Measurements from ENCODE around the gene ROR1. TPM values are rescaled to one million over a fixed set of nuclear protein-coding genes. Genes with fewer than 3 reads are reported as not detected.

ROR1 gene
- total RNA-seq, 1 experiment from 2014 or later: 19.0 TPM

DNA sequence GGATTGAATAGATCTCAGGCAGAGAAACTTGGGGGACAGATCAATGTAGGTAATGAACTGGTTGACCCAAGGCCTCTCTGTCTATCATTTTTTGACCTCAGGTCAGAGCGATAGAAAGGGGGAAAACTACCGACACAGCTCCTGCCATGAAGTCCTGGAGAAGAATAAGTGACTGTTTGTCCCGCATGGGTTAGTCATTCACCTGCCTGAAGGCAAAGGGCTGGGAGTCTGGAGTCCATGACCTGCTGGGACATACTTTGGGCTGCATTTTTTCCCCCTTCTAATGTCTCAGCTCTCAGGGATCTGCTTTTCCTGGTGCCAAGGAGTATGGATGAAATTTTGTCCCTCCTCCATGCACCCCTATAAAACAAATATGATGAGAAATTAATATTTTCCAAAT is 1.6 kb upstream of the ROR1 start:
- no peak overlapping the region for H3K4me3 ChIP-seq
- no peaks in the 10 kb centered on the region for H3K9me3 ChIP-seq (ENCODE audit: insufficient read depth, low read depth)
- ChIA-PET CTCF (interaction anchor here (2.0 kb wide), 1 partner anchor 80 kb away, joined by 11 read pairs; no protein-coding TSS in a partner anchor), POLR2A (ENCODE audit: unreplicated experiment) (no interaction called here)
- H3K4me1 ChIP-seq (replicated peaks; ENCODE audit: insufficient read depth): peaks cover 39% of the 10 kb centered on the region
- H3F3A ChIP-seq (ENCODE audit: insufficient read depth, low read depth): peaks cover 32% of the 10 kb centered on the region; the same call in 1 of the 2 replicates
- H3K4me2 ChIP-seq: peak overlapping the region; percentile 80
- BruUV-seq (replicated peaks): no TSS peak
- no peaks in the 10 kb centered on the region for H3K36me3 ChIP-seq (ENCODE audit: low read depth)
- no peaks in the 10 kb centered on the region for H4K20me1 ChIP-seq (ENCODE audit: insufficient read depth)
- H3K79me2 ChIP-seq (ENCODE audit: low read depth): peaks cover 31% of the 10 kb centered on the region
- DNase-seq: peak; percentile 34 to 87
- no peaks in the 10 kb centered on the region for H3K27me3 ChIP-seq (ENCODE audit: insufficient read depth, low read depth)
- peak overlapping the region; percentile 60 for H3K27ac ChIP-seq
- H2AFZ ChIP-seq: no peak overlapping the region
- no peaks in the 10 kb centered on the region for H3K9me2 ChIP-seq (ENCODE audit: insufficient read depth)
- intact Hi-C loops (cut with micrococcal nuclease; ENCODE audit: unreplicated experiment): loop anchor here (2.0 to 10.0 kb wide), 4 partner anchors 79 to 393 kb away; no protein-coding TSS in a partner anchor
- TF ChIP-seq, protein P1, sequence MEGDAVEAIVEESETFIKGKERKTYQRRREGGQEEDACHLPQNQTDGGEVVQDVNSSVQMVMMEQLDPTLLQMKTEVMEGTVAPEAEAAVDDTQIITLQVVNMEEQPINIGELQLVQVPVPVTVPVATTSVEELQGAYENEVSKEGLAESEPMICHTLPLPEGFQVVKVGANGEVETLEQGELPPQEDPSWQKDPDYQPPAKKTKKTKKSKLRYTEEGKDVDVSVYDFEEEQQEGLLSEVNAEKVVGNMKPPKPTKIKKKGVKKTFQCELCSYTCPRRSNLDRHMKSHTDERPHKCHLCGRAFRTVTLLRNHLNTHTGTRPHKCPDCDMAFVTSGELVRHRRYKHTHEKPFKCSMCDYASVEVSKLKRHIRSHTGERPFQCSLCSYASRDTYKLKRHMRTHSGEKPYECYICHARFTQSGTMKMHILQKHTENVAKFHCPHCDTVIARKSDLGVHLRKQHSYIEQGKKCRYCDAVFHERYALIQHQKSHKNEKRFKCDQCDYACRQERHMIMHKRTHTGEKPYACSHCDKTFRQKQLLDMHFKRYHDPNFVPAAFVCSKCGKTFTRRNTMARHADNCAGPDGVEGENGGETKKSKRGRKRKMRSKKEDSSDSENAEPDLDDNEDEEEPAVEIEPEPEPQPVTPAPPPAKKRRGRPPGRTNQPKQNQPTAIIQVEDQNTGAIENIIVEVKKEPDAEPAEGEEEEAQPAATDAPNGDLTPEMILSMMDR (conservative IDR thresholded peaks at IDR 0.05): no peak
- no peak for TF ChIP-seq EZH2 (IDR thresholded peaks at IDR 0.05; ENCODE audit: low read depth)

DNA sequence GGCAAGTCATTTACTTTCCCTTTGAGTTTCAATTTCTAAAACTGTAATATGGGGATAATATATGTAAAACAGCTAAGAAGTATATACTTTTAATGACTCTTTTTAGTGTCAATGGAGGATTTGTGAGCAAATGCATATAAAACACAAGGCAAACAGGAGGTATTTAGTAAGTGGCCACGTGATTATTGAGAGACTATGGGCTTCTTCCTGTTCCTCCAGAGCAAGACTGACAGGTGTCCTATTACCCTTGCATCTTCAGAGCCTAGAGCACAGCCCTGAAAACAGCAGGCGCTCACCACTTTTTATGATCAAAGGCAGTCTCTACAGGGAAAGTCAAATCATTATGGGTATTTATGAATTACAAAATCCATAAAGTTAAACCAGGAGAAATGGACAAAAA is 941 bp upstream of the ROR1 start:
- H3F3A ChIP-seq (ENCODE audit: insufficient read depth, low read depth): peaks cover 32% of the 10 kb centered on the region; the same call in 1 of the 2 replicates
- peak overlapping the region; percentile 80 for H3K4me2 ChIP-seq
- H3K9me3 ChIP-seq (ENCODE audit: insufficient read depth, low read depth): no peaks in the 10 kb centered on the region
- peak overlapping the region; percentile 60 for H3K27ac ChIP-seq
- CTCF ChIA-PET: interaction anchor here (0.7 to 2.0 kb wide), 2 partner anchors 24 to 81 kb away, joined by 5 to 11 read pairs; no protein-coding TSS in a partner anchor
- H3K36me3 ChIP-seq (ENCODE audit: low read depth): no peaks in the 10 kb centered on the region
- H3K79me2 ChIP-seq (ENCODE audit: low read depth): peaks cover 37% of the 10 kb centered on the region
- H2AFZ ChIP-seq: peak overlapping the region; percentile 70; the same call in 1 of the 2 replicates
- BruUV-seq (replicated peaks): no TSS peak
- POLR2A ChIA-PET (ENCODE audit: unreplicated experiment): interaction anchor here (0.6 kb wide), 1 partner anchor 93 kb away, joined by 3 read pairs; no protein-coding TSS in a partner anchor
- no peaks in the 10 kb centered on the region for H4K20me1 ChIP-seq (ENCODE audit: insufficient read depth)
- H3K4me3 ChIP-seq: peak overlapping the region; percentile 93; the same call in 1 of the 2 replicates
- TF ChIP-seq EZH2 (IDR thresholded peaks at IDR 0.05; ENCODE audit: low read depth): no peak
- TF ChIP-seq, protein P1 (conservative IDR thresholded peaks at IDR 0.05): no peak
- H3K9me2 ChIP-seq (ENCODE audit: insufficient read depth): no peaks in the 10 kb centered on the region
- peak in 1 of 2 experiments; percentile 64 for DNase-seq
- intact Hi-C loops (cut with micrococcal nuclease; ENCODE audit: unreplicated experiment): loop anchor here (1.0 to 10.0 kb wide), 6 partner anchors 80 to 392 kb away; no protein-coding TSS in a partner anchor
- peaks cover 44% of the 10 kb centered on the region for H3K4me1 ChIP-seq (replicated peaks; ENCODE audit: insufficient read depth)
- no peaks in the 10 kb centered on the region for H3K27me3 ChIP-seq (ENCODE audit: insufficient read depth, low read depth)

GRCh38 chr1:63773496-63773814 is 362 bp upstream of the ROR1 start:
- H3K27me3 ChIP-seq (ENCODE audit: insufficient read depth, low read depth): no peaks in the 10 kb centered on the region
- no peaks in the 10 kb centered on the region for H3K9me3 ChIP-seq (ENCODE audit: insufficient read depth, low read depth)
- H3K79me2 ChIP-seq (ENCODE audit: low read depth): peaks cover 43% of the 10 kb centered on the region
- H3K4me2 ChIP-seq: peak overlapping the region; percentile 80
- no peak for DNase-seq
- peak overlapping the region; percentile 60 for H3K27ac ChIP-seq
- H4K20me1 ChIP-seq (ENCODE audit: insufficient read depth): no peaks in the 10 kb centered on the region
- H3K36me3 ChIP-seq (ENCODE audit: low read depth): no peaks in the 10 kb centered on the region
- ChIA-PET CTCF (interaction anchor here (0.7 to 2.0 kb wide), 3 partner anchors 17 to 81 kb away, joined by 3 to 11 read pairs (median 5); no protein-coding TSS in a partner anchor), POLR2A (ENCODE audit: unreplicated experiment) (interaction anchor here (0.6 kb wide), 1 partner anchor 92 kb away, joined by 3 read pairs; no protein-coding TSS in a partner anchor)
- peaks cover 50% of the 10 kb centered on the region for H3K4me1 ChIP-seq (replicated peaks; ENCODE audit: insufficient read depth)
- no peaks in the 10 kb centered on the region for H3K9me2 ChIP-seq (ENCODE audit: insufficient read depth)
- peaks cover 32% of the 10 kb centered on the region; the same call in 1 of the 2 replicates for H3F3A ChIP-seq (ENCODE audit: insufficient read depth, low read depth)
- peak overlapping the region; percentile 93 for H3K4me3 ChIP-seq
- intact Hi-C loops (cut with micrococcal nuclease; ENCODE audit: unreplicated experiment): loop anchor here (1.0 to 10.0 kb wide), 6 partner anchors 81 to 391 kb away; no protein-coding TSS in a partner anchor
- H2AFZ ChIP-seq: peak overlapping the region; percentile 70; the same call in 1 of the 2 replicates
- no TSS peak for BruUV-seq (replicated peaks)
- TF ChIP-seq, protein P1 (conservative IDR thresholded peaks at IDR 0.05): no peak
- no peak for TF ChIP-seq EZH2 (IDR thresholded peaks at IDR 0.05; ENCODE audit: low read depth)
